ENCODE data around the gene MS4A3. TPM values are rescaled to one million over a fixed set of nuclear protein-coding genes. Genes with fewer than 3 reads are reported as not detected.

The MS4A3 gene
- not detected in 5 replicates for total RNA-seq (2022; extraction: Qiagen RNA extraction)

GRCh38 chr11:60056349-60056969, at the start of gene MS4A3:
TSS of gene MS4A3 (plus strand) at chr11:60056665. CDS start at chr11:60061161, 4,496 bp downstream.

GRCh38 chr11:60016881-60017280, 39.6 kb upstream of the MS4A3 start, which contains the start of gene OOSP4B:
TSS of gene OOSP4B (plus strand) at chr11:60017181.

GRCh38 chr11:60040109-60040508, 16.4 kb upstream of the MS4A3 start, which contains the start of gene OOSP2:
TSS of gene OOSP2 (plus strand) at chr11:60040409. CDS start at chr11:60040460, 51 bp downstream.

GRCh38 chr11:60088364-60088763, 31.9 kb downstream of the MS4A3 start, which contains the start of gene MS4A2:
TSS of gene MS4A2 (plus strand) at chr11:60088664. CDS start at chr11:60088766, 102 bp downstream.

Other genes starting within 250 kb of the MS4A3 start
- gene MRPL16, start 245.9 kb upstream of the MS4A3 start, total RNA-seq (2022; extraction: Qiagen RNA extraction) = 60.4 to 65.1 TPM (median 64.2 TPM) in 5 replicates
- gene CBLIF, start 211.2 kb upstream of the MS4A3 start, total RNA-seq (2022; extraction: Qiagen RNA extraction) = not detected in 5 replicates
- 0.26 to 0.42 TPM (median 0.36 TPM) in 5 replicates for gene TCN1, start 190.2 kb upstream of the MS4A3 start, total RNA-seq (2022; extraction: Qiagen RNA extraction)
- not detected in 5 replicates for gene OOSP3, start 177.9 kb upstream of the MS4A3 start, total RNA-seq (2022; extraction: Qiagen RNA extraction)
- gene OOSP1, start 118.2 kb upstream of the MS4A3 start, total RNA-seq (2022; extraction: Qiagen RNA extraction) = not detected in 5 replicates
- gene OOSP4A, start 92.6 kb upstream of the MS4A3 start, total RNA-seq (2022; extraction: Qiagen RNA extraction) = not detected in 5 replicates
- gene OOSP4B, start 39.5 kb upstream of the MS4A3 start, total RNA-seq (2022; extraction: Qiagen RNA extraction) = not detected in 5 replicates
- not detected in 5 replicates for gene OOSP2, start 16.3 kb upstream of the MS4A3 start, total RNA-seq (2022; extraction: Qiagen RNA extraction)
- gene MS4A2, start 32.0 kb downstream of the MS4A3 start, total RNA-seq (2022; extraction: Qiagen RNA extraction) = not detected in 5 replicates
- not detected in 5 replicates for gene MS4A6A, start 126.4 kb downstream of the MS4A3 start, total RNA-seq (2022; extraction: Qiagen RNA extraction)
- not detected in 5 replicates for gene MS4A4E, start 186.5 kb downstream of the MS4A3 start, total RNA-seq (2022; extraction: Qiagen RNA extraction)
- gene MS4A4A, start 224.0 kb downstream of the MS4A3 start, total RNA-seq (2022; extraction: Qiagen RNA extraction) = not detected in 5 replicates